Endothelial cell of umbilical vein (primary cell): ENCODE data around the gene ABR. TPM values are rescaled to one million over a fixed set of nuclear protein-coding genes. Genes with fewer than 3 reads are reported as not detected.

Experiments used
- BruUV-seq: library from RNA; stranded (reverse); fragments of 400-500 nt; replicated peaks from 2 replicates; lab custom pipeline; 2021; lab: Mats Ljungman, UMichigan
- CTCF ChIA-PET: fragments of 300-600, 350-600 bp; sonication (Branson Sonifier 250); formaldehyde crosslinking; loops from one replicate; lab custom pipeline; 2021; ENCODE audit warnings: antibody characterized with exemption, inconsistent platforms; lab: Charles Lee
- POLR2A ChIA-PET: fragments of 300-600, 350-600 bp; sonication (Branson Sonifier 250); formaldehyde crosslinking; loops from one replicate; lab custom pipeline; 2021; ENCODE audit warnings: antibody characterized with exemption, inconsistent platforms; lab: Charles Lee
- DNase-seq: peaks from one replicate; pipeline ENCODE4 v3.0.0-alpha.2; 2011; ENCODE audit warnings: low read depth, low spot score
- FAIRE-seq: peaks from 2 replicates; lab custom pipeline; 2011; peaks lifted over from hg19 to GRCh38; lab: Jason Lieb, UNC
- H2AFZ ChIP-seq: 2 replicates; pipeline ENCODE4 v1.6.0; 2012; ENCODE audit warnings: low read depth, low read length, control low read depth, inconsistent platforms
- H3K27ac ChIP-seq: 2 replicates; pipeline ENCODE4 v1.5.1; 2011; ENCODE audit warnings: low read depth, mild to moderate bottlenecking, control low read depth, low read length, moderate library complexity; ENCODE audit not compliant: insufficient read depth
- H3K27me3 ChIP-seq, 2 experiments: 2 replicates each; pipeline versions ENCODE4 v1.6.0 to v1.6.1; 2011; ENCODE audit warnings: low read length in 2 of 2, mixed read lengths in 1 of 2; ENCODE audit not compliant: control insufficient read depth in 2 of 2, insufficient read depth in 2 of 2
- H3K36me3 ChIP-seq, 2 experiments: 2 replicates in 1 of 2; 3 replicates in 1 of 2; pipeline ENCODE4 v1.5.1; 2011; ENCODE audit warnings: low read length in 2 of 2, mild to moderate bottlenecking in 1 of 2, moderate library complexity in 1 of 2; ENCODE audit not compliant: control insufficient read depth in 2 of 2, insufficient read depth in 2 of 2; ENCODE audit errors: extremely low read depth in 1 of 2
- H3K4me1 ChIP-seq: 3 replicates; pipeline ENCODE4 v1.5.1; 2011; ENCODE audit warnings: mild to moderate bottlenecking, low read length; ENCODE audit not compliant: control insufficient read depth, insufficient read depth; ENCODE audit errors: extremely low read depth
- H3K4me2 ChIP-seq: 2 replicates; pipeline ENCODE4 v1.6.1; 2011; ENCODE audit warnings: low read length, control low read depth, mixed read lengths; ENCODE audit not compliant: insufficient read depth
- H3K4me3 ChIP-seq, 3 experiments: fragments of 200-600 bp in 1 of 3; sonication (generic), shearing (Covaris generic) in 1 of 3; replicated peaks in 1 of 3; 2 replicates each; pipeline ENCODE4 v1.5.1; 2011 to 2016; ENCODE audit warnings: control low read depth in 3 of 3, low read length in 3 of 3, mild to moderate bottlenecking in 2 of 3, inconsistent platforms in 1 of 3, low read depth in 1 of 3, moderate library complexity in 1 of 3; ENCODE audit not compliant: insufficient read depth in 1 of 3
- H3K79me2 ChIP-seq: 2 replicates; pipeline ENCODE4 v1.6.0; 2012; ENCODE audit warnings: low read length, inconsistent platforms; ENCODE audit not compliant: control insufficient read depth, insufficient read depth
- H3K9ac ChIP-seq: replicated peaks from 2 replicates; pipeline ENCODE3; 2011; ENCODE audit warnings: low read length, control low read depth; ENCODE audit not compliant: insufficient read depth; ENCODE audit errors: extremely low read depth
- H3K9me1 ChIP-seq: replicated peaks from 3 replicates; pipeline ENCODE4 v1.6.0; 2011; ENCODE audit warnings: mild to moderate bottlenecking, low read length; ENCODE audit not compliant: control insufficient read depth, insufficient read depth; ENCODE audit errors: extremely low read depth
- H3K9me3 ChIP-seq: replicated peaks from 2 replicates; pipeline ENCODE4 v1.5.1; 2012; ENCODE audit warnings: low read length, inconsistent platforms; ENCODE audit not compliant: control insufficient read depth, insufficient read depth
- H4K20me1 ChIP-seq: replicated peaks from 2 replicates; pipeline ENCODE3; 2011; ENCODE audit warnings: mild to moderate bottlenecking, low read length; ENCODE audit not compliant: control insufficient read depth, insufficient read depth; ENCODE audit errors: extremely low read depth
- CTCF ChIP-seq, 2 donors: IDR thresholded peaks; 1 replicate in 1 of 2; 2 replicates in 1 of 2; pipeline ENCODE4 v1.5.1; 2011; ENCODE audit warnings: low read length in 2 of 2, mild to moderate bottlenecking in 2 of 2, moderate library complexity in 2 of 2, control low read depth in 1 of 2, inconsistent platforms in 1 of 2, low read depth in 1 of 2; ENCODE audit not compliant: insufficient read depth in 1 of 2; ENCODE audit errors: extremely low read depth in 1 of 2
- EZH2 ChIP-seq: IDR thresholded peaks from 2 replicates; pipeline ENCODE4 v1.6.1; 2012; ENCODE audit warnings: borderline replicate concordance, low read depth, mild to moderate bottlenecking, moderate library complexity, low read length, inconsistent platforms; ENCODE audit not compliant: severe bottlenecking
- FOS ChIP-seq: IDR thresholded peaks from 2 replicates; pipeline ENCODE4 v1.6.1; 2011; ENCODE audit warnings: mild to moderate bottlenecking, low read length, moderate library complexity, borderline replicate concordance; ENCODE audit not compliant: insufficient read depth
- GATA2 ChIP-seq: IDR thresholded peaks from 2 replicates; pipeline ENCODE4 v1.7.0; 2011; ENCODE audit warnings: low read depth, mild to moderate bottlenecking, moderate library complexity, mixed read lengths, low read length; ENCODE audit not compliant: insufficient read length, insufficient read depth
- JUN ChIP-seq: IDR thresholded peaks from 2 replicates; pipeline ENCODE4 v1.6.1; 2011; ENCODE audit warnings: borderline replicate concordance, low read depth; ENCODE audit not compliant: insufficient read length, insufficient read depth
- MAX ChIP-seq: IDR thresholded peaks from 2 replicates; pipeline ENCODE4 v1.6.1; 2011; ENCODE audit not compliant: insufficient read depth, insufficient read length
- MYC ChIP-seq: IDR thresholded peaks from one replicate; pipeline ENCODE4 v1.6.1; 2011; ENCODE audit warnings: mild to moderate bottlenecking, low read depth, low read length
- POLR2A ChIP-seq: IDR thresholded peaks from 2 replicates; pipeline ENCODE4 v1.6.1; 2012; ENCODE audit warnings: low read depth, mild to moderate bottlenecking, control low read depth, low read length
- POLR2AphosphoS5 ChIP-seq: IDR thresholded peaks from 2 replicates; pipeline ENCODE4 v1.6.1; 2012; ENCODE audit warnings: low read depth, mild to moderate bottlenecking, control low read depth, low read length, moderate library complexity; ENCODE audit not compliant: insufficient read depth
- dilution Hi-C: fragments of 300-500 bp; cut with MboI; formaldehyde crosslinking; loops from one replicate; pipeline ENCODE4 v1.15.0; 2019; ENCODE audit warnings: low sequenced_read_pairs; ENCODE audit not compliant: extremely low pct_ligation_motif_present
- intact Hi-C: fragments of 100-400 bp; cut with micrococcal nuclease; formaldehyde crosslinking; loops from one replicate; pipeline ENCODE4 v1.10.0; 2022
- polyA plus RNA-seq, 4 experiments: library from polyadenylated mRNA; depleted of rRNA in 3 of 4; stranded (reverse) in 3 of 4; unstranded in 1 of 4; fragments of >200 nt; gene quantifications; 2 replicates each; pipeline versions ENCODE4 v1.2.1 to v1.2.3, GENCODE V29; 2011 to 2012; ENCODE audit warnings: missing spikeins in 1 of 4
- total RNA-seq: library from RNA; stranded (reverse); gene quantifications from 2 replicates; pipeline ENCODE4 v1.2.3, GENCODE V29; 2021

Gene ABR
- total and polyA plus RNA-seq, 2 donors (not counting 3 experiments of a cell fraction or from before 2014, with no cell fraction given), result 83.5 to 96.8 TPM

DNA sequence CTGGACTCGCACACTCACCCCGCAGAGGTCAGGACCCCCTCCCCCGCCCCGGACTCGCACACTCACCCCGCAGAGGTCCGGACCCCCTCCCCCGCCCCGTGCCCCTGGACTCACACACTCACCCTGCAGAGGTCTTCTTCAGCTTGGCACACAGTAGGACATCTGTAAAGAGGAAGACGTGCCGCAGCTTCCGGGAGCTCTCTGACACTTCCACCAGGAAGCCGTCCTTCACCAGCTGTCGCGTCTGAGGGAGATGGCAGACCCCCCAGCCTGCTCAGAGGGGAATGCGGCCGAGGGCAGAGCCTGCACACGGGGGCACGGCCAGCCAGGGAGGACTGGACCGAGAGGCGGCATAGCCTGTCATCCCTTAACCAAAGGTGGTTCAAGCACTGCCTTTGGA lies 109.9 kb downstream of the ABR start:
- no peak for FAIRE-seq
- ChIA-PET POLR2A (no interaction called here), CTCF (no interaction called here)
- Histone ChIP-seq H3K27me3 (no peaks in the 10 kb centered on the region), H3K4me3 (no peak overlapping the region), H2AFZ (no peak overlapping the region), H3K4me1 (no peaks in the 10 kb centered on the region), H3K79me2 (no peaks in the 10 kb centered on the region), H3K9me3 (no peaks in the 10 kb centered on the region), H3K36me3 (peaks cover 7 to 34% of the 10 kb centered on the region in 2 experiments), H4K20me1 (no peaks in the 10 kb centered on the region), H3K27ac (no peak overlapping the region), H3K9me1 (no peaks in the 10 kb centered on the region), H3K9ac (no peak overlapping the region), H3K4me2 (no peak overlapping the region)
- no TSS peak for BruUV-seq
- TF ChIP-seq MYC, result no peak
- TF ChIP-seq CTCF (IDR thresholded peaks at IDR 0.05; ENCODE audit: extremely low read depth in 1 of 2, insufficient read depth in 1 of 2, low read depth in 1 of 2, low read length in 2 of 2), result no peak
- no peak for TF ChIP-seq EZH2
- no peak for TF ChIP-seq POLR2A
- TF ChIP-seq JUN, result no peak
- TF ChIP-seq POLR2AphosphoS5, result no peak
- TF ChIP-seq FOS, result no peak
- TF ChIP-seq MAX, result no peak
- no peak for TF ChIP-seq GATA2
- intact Hi-C loops (no loop called here), dilution Hi-C loops (no loop called here)
- no peak for DNase-seq
